DMS 273 (cell line): Measurements from ENCODE around the gene C12orf43.

Experiments used
- DNase-seq: peaks from one replicate; lab custom pipeline; 2025; ENCODE audit not compliant: unreplicated experiment; lab: John Stamatoyannopoulos, UW

C12orf43 gene

DNA sequence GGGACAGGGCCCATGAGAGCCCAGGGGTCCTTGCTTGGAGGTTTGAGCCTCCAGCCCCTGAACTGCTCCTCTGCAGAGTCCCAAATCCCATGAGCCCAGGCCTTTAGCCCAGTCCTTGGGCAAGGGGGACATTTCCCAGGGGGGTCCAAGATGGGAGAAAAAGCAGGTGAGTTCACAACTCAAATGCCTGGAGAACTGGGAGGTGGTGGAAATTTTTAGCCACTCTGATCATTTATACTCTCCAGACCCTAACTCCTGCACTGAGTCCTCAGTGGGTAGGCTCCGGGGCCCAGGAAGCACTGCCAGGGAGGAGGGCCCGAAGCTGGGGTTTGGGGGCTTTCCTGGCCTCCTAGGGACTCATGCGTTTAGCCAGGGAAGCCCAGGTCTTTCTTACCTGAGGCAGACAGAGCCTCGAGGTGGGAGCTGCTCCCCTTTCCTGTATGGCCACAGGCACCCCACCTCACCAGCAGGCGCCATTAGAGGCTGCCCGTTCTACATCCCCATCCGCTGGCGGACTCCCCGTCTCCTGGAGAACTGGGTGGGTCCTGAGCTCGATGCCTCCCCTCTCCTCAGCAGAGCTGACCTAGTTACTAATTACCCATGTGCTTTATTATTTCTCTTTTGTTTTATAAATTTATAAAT, 36.9 kb downstream of the C12orf43 start:
- no peak for DNase-seq

DNA sequence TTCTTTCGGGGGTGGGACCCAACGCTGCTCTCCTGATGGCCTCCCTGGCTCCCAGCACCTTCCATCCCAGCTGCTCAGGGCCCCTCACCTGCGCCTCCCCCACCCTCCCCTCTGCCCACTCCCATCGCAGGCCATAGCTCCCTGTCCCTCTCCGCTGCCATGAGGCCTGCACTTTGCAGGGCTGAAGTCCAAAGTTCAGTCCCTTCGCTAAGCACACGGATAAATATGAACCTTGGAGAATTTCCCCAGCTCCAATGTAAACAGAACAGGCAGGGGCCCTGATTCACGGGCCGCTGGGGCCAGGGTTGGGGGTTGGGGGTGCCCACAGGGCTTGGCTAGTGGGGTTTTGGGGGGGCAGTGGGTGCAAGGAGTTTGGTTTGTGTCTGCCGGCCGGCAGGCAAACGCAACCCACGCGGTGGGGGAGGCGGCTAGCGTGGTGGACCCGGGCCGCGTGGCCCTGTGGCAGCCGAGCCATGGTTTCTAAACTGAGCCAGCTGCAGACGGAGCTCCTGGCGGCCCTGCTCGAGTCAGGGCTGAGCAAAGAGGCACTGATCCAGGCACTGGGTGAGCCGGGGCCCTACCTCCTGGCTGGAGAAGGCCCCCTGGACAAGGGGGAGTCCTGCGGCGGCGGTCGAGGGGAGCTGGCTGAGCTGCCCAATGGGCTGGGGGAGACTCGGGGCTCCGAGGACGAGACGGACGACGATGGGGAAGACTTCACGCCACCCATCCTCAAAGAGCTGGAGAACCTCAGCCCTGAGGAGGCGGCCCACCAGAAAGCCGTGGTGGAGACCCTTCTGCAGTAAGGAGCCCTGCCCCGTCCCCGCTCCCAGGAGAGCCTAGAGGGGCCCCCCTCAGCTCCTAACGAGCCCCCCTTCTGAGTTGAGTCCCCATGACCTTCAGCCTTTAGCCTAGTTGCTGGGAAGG, 37.7 kb downstream of the C12orf43 start, which contains the start of gene HNF1A:
Gene HNF1A, plus strand, starts transcription at position 248 of the 924 bp plus-strand sequence. Its CDS starts 226 bp downstream, at position 474.
- DNase-seq: no peak

DNA sequence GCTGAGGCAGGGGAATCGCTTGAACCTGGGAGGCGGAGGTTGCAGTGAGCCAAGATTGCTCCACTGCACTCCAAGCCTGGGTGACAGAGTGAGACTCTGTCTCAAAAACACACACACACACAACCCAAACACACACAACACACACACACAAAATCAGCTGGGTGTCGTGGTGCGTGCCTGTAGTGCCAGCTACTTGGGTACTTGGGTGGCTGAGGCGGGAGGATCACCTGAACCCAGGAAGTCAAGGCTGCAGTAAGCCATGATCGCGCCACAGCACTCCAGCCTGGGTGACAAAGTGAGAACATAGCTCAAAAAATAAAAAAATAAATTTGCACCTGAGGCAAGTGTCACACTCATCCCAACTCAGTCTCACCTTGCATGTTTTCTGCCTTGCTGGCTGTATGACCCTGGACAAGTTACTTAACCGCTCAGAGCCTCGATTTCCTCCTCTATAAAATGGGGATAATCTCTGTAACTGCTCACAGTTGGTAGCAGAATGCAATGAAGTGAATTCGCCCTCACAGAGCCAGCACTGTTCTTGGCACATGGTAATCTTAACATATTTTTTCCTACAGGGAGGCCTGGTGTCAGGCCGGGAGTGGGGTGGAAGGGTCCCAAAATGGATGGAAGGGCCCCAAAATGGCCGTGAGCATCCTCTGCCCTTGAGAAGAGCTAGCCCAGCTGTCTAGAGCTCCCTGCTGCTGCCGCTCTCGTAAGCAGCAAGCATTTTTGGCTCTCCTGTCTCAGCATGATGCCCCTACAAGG, 38.6 kb downstream of the C12orf43 start:
- no peak for DNase-seq

DNA sequence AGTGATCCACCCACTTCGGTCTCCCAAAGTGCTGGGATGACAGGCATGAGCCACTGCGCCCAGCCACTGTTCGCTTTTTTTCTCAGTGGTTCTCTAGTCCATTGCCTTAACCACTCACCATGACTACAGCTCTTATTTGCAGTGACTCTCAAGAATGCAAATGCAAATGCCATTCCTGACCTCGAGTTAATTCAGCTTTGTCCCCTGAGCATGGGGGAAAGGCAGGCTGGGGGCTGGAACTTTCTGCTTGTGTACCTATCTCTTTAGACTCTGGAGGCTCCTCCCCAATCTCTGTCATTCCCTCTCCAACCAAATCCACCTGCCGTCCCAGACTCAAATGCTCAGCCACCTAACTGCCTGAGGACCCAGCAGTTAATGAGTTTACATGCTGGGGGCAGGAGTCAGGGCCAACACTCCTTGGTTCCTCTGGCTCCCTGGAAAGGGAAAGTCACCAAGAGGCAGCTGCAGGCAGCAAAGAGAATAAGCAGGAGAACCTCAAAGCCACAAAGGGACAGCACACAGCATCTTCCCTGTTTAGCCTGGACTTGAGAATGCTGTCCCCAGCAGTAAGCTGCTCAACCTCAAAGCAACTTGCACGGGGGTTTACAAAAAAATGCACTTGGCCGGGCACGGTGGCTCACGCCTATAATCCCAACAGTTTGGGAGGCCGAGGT, 43.3 kb downstream of the C12orf43 start:
- DNase-seq: no peak

DNA sequence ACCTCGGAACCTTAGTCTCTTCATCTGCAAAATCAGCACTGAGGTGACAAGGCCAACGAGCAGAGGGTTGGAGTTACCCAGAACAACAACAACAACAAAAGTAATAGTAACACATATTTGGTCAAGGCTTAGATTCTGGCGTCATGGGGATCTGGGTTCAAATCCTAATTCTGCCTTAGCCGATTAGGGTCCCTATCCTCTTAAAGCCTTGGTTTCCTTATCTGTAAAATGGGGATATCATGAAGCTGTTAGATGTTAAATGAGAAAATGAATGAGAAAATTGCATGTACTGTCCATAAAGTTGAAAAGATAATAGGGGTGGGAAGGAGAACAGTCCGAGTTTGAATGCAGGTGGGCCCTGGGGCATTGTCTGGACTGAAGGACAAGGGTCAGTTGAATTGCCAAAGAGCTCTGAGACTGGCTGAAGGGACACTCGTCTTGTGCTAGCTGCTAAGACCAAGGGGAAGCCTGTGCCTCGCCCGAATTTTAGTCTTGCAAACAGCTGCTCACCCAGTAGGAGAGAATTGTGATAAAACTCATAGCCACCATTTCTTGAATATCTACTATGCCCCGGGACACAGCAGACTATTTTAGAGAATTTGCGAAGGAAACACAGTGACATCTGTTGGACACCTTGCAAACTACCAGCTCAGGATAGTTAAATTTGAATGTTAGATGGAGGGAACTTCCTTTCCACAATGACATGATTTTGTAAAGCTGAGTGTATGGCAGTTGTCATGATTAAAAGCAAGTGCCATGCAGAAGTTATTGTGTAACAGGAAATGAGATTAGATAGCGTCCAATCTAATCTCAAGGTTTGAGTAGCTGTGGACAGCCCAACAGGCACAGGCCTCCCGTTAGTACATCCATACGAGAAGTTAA, 44.7 kb downstream of the C12orf43 start:
- peak; percentile 74 for DNase-seq

DNA sequence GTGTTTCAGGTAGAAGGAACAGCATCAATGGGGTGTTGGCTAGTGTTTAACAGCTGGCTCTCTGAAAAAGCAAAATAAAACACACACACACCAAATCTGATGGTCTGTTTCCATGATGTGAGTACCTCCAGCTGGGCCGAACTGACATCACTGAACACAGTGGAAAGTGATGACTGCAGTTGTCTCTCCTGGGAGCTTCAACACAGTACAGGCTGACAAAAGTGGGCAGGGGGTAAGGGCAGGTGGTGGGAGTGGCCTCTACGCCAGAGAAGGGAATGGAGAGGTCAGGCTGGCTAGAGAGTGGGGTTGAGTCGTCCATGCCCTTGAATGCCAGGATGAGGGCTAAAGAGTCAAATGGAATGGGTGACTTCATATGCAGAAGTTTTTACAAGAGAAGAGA, 46.0 kb downstream of the C12orf43 start:
- no peak for DNase-seq

DNA sequence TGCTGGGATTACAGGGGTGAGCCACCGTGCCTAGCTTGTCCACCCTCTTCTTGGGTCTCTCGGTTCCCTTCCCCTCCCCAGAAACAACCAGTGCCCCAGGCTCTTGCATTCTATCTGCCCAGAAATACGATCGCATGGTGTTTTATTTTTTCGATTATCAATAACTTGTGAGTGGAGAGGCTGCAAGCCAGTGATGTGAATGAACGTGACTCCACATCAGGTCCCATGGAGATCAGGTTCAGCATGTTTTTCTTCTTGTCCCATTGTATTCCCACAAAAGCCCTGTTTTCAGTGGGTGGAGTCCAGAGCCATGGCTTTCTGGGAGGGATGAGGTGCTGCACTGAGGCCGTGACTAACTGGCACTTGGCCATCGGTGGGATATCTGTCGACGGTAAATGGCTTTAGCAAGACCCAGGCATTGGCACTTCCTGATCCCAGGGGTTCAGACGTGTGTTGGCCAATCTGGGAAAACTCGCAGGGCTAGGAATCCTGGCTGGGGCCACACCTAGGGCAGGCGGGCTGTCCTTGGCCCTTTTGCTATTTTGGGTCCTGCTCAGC, 50.7 kb downstream of the C12orf43 start:
- no peak for DNase-seq

DNA sequence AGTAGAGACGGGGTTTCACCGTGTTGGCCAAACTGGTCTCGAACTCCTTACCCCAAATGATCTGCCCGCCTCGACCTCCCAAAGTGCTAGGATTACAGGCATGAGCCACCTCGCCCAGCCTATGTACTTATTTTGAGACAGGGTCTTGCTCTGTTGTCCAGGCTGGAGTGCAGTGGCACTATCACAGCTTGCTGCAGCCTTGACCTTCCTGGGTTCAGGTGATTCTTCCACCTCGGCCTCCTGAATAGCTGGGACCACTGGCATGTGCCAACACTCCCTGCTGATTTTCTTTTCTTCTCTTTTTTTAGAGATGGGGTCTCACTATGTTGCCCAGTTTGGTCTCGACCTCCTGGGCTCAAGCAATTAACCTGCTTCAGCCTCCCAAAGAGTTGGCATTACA, 52.0 kb downstream of the C12orf43 start:
- DNase-seq: no peak

DNA sequence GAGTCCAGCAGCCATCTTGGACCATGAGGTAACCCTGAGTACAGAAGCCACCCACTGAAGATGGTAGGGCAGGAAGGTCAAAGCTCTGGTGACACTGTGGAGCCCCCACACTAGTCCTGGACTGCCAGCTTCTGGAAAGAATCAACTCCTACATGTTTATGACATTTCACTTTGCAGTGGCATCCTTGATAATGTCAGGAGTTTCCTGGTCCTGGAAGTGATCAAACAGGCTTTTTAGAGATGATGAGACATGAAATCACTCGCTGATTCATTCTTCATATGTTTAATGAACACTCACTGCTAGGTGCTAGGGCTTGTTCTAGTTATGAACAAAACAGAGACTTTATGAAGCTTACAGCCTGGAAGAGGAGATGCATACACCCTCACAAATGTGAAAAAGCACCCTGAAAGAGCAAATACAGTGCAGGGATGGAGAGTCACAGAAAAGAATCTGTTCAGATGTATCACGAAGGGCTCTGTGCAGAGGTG, 53.7 kb downstream of the C12orf43 start:
- no peak for DNase-seq

DNA sequence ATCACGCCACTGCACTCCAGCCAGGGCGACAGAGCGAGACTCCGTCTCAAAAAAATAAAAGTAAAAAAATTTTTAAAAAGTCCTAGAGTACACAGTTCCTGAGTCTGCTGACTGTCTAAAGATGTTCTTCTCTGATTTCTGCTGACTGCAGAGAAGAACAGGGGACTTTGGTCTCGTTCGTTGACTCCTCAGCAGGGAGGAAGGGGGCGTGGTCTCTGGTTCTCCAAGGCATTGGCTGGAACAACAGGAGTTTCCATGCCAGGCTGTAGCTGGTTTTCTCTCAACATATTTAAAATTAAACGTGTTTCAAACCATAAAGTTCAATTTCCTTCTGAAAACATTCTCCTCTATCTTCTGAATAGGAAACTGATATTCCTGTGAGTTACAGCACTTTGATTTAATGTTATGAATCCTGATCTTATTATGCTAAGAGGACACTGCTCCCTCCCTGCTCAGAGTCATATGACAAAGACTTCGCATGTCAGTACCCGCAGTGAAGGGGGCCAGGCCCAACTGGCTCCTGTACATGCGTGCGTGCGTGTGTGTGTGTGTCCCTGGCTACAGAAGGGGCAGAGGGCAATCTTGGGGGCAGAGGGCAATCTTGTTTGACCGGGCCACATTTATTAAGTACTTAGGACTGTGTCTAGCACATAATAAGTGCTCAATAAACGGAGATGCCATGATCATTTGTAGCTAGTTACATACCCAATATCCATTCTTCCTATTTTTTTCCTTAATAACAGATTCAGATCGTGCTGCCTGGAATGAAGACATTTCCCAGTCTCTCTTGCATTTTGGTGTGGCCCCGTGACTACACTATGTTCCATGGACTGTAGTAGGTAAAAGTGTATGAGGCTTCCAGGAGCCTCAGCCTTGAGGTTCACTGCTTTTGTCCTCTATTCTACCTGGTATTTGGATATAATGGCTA, 54.4 kb downstream of the C12orf43 start:
- peak; percentile 23 for DNase-seq

DNA sequence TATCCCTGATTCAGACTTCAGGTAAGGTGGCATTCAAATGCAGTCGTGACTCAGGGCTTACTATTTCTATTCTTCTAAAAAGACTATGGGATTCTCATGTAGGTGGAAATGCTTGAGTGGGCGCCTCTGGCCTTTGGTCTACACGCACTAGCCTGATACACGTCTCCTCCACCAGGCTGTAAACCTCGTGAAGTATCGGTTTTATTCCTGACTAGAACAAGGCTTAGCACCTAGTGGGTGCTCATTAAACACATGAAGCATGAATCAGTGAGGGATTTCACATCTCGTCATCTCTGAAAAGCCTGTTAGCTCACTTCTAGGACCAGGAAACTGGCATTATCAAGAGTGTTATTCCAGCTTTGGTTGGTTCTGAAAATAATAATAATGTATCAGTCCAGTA, 55.6 kb downstream of the C12orf43 start:
- no peak for DNase-seq

DNA sequence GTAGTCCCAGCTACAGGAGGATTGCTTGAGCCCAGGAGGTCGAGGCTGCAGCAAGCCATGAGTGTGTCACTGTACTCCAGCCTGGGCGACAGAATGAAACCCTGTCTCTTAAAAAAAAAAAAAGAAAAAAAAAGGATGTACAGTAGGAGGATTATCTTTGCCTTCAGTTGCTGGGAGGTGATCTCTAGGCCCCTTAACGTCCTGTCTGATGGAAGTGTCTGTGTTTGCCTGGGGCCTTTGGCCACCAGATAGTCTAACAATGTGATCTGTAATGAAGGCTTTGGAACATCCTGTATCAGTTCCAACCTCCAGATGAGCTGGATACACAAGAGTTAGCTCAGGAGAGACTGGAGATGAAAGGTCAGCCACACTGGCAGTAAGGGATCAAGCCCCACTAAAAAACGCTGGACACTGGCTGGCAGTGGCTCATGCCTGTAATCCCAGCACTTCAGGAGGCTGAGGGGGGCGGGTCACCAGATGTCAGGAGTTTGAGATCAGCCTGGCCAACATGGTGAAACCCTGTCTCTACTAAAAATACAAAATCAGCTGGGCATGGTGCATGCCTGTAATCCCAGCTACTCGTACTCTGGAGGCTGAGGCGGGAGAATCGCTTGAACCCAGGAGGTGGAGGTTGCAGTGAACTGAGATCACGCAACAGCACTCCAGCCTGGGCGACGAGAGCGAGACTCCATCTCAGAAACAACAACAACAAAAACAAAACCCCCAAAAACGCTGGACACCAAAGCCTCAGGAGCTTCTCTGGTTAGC, 57.0 kb downstream of the C12orf43 start:
- DNase-seq: no peak

DNA sequence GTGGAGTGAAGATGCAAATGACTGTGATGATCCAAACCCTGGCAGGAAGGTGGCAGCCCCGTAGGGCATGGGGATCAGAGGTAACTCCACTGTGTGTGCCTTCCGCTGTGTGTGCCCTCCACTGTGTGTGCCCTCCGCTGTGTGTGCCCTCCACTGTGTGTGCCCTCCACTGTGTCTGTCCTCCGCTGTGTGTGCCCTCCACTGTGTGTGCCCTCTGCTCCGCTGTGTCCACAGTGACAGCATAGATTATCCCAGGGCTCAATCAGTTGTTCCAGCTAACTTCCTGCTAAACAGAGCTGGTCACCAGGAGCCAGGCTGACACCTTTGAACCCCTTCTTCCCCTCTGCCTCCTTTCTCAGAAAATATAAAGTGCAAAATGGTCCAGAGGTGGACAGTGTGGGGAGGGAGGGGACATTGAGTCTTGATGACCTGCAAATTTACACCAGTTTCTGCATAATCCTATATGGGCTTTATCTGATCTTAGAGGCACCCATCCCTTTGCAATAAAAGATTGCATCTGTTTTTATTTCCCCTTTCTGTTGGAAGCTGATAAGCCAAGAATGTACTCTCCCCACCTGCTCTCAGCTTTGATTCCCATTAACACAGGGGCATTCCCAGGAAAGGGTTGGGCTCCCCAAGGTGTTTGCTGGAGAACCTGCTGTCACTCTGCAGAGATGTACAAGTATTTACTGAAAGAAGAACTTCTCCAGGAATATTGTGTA, 59.5 kb downstream of the C12orf43 start:
- no peak for DNase-seq

DNA sequence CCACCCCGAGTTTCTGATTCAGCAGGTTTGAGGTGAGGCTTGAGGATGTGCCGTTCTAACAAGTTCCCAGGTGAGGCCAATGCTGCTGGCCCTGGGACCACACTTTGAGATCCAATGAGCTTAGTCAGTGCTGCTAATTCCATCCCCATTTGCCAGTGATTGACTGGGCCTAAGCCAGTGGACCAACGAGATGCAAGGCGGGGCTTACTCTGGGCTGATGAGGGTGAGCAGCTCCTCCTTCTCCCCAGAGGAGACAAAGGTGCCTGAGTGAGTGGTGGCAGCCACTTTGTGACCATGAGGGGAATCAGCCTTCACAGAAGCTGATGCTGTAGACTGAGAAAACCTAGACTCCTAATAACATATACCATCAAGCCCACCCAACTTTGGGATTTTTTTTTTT, 61.1 kb downstream of the C12orf43 start:
- no peak for DNase-seq

DNA sequence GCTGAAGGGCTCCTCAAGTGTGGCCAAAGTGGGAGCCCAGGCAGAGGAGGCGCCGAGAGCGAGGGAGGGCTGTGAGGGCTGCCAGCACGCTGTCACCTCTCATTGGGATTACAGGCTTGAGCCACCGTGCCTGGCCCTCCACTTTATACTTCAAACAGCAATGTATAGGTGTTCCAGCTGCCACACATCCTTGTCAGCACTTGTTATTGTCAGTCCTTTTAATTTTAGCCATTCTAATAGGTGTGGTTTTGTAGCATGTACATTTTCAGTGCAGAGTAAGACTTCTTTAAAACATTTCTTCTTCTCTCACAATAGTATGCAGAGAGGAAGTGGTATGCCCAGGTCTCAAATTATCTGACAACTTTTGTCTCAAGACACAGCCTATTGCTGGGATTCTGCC, 65.5 kb downstream of the C12orf43 start:
- no peak for DNase-seq
